GM19467 (cell line): ENCODE measurements around the gene TMCC3.

ENCODE experiments used
- ATAC-seq: cut with Tn5 transposase; IDR thresholded peaks from one replicate; pipeline ENCODE4 v1.9.1; 2021; ENCODE audit warnings: mild to moderate bottlenecking, moderate library complexity; ENCODE audit not compliant: unreplicated experiment

The TMCC3 gene

GRCh38 chr12:94674051-94674451 is 23.7 kb upstream of the TMCC3 start:
- no peak for ATAC-seq

GRCh38 chr12:94673496-94673895 is 23.1 kb upstream of the TMCC3 start:
- no peak for ATAC-seq

GRCh38 chr12:94671917-94672316 is 21.6 kb upstream of the TMCC3 start:
- no peak for ATAC-seq

- ATAC-seq: no peak
These were observed 20.5 kb upstream of the TMCC3 start for GRCh38 chr12:94670898-94671297.

- no peak for ATAC-seq
These were observed 19.7 kb upstream of the TMCC3 start for GRCh38 chr12:94670075-94670474.

GRCh38 chr12:94667031-94667540 is 16.7 kb upstream of the TMCC3 start:
- ATAC-seq: no peak

- no peak for ATAC-seq
These were observed 15.8 kb upstream of the TMCC3 start for GRCh38 chr12:94666158-94666557.

GRCh38 chr12:94663702-94664101 is 13.3 kb upstream of the TMCC3 start:
- no peak for ATAC-seq

- ATAC-seq: no peak
These were observed 12.7 kb upstream of the TMCC3 start for GRCh38 chr12:94663071-94663470.

GRCh38 chr12:94660436-94660835 is 10.1 kb upstream of the TMCC3 start:
- no peak for ATAC-seq

GRCh38 chr12:94659346-94659930 is 9.1 kb upstream of the TMCC3 start:
- ATAC-seq: no peak

- ATAC-seq: no peak
These were observed 8.6 kb upstream of the TMCC3 start for GRCh38 chr12:94658931-94659330.

- ATAC-seq: no peak
These were observed 6.2 kb upstream of the TMCC3 start for GRCh38 chr12:94656556-94656955.

- ATAC-seq: peak; percentile 46
These were observed 811 bp downstream of the TMCC3 start for GRCh38 chr12:94649349-94650142.

GRCh38 chr12:94648578-94648977 is 1.8 kb downstream of the TMCC3 start:
- ATAC-seq: no peak

- ATAC-seq: peak; percentile 40
These were observed 6.0 kb downstream of the TMCC3 start for GRCh38 chr12:94644141-94644979.

- ATAC-seq: no peak
These were observed 6.8 kb downstream of the TMCC3 start for GRCh38 chr12:94643606-94644005.

- no peak for ATAC-seq
These were observed 9.1 kb downstream of the TMCC3 start for GRCh38 chr12:94641283-94641682.

GRCh38 chr12:94640134-94640928 is 10.0 kb downstream of the TMCC3 start:
- ATAC-seq: no peak

- no peak for ATAC-seq
These were observed 11.8 kb downstream of the TMCC3 start for GRCh38 chr12:94638521-94638920.
